HFFc6 (cell line): ENCODE data around the gene EPGN. TPM values are rescaled to one million over a fixed set of nuclear protein-coding genes. Genes with fewer than 3 reads are reported as not detected.

Source experiments
- DNase-seq: peaks from one replicate; pipeline ENCODE4 v3.0.0-alpha.2; 2018
- H3K27ac Mint-ChIP-seq: 2 replicates; pipeline ENCODE4 v1.8.0; 2020; ENCODE audit warnings: mild to moderate bottlenecking, mixed read lengths
- H3K27me3 Mint-ChIP-seq: 2 replicates; pipeline ENCODE4 v1.8.0; 2021; ENCODE audit warnings: mild to moderate bottlenecking, moderate library complexity, mixed read lengths; ENCODE audit not compliant: insufficient read depth
- H3K36me3 Mint-ChIP-seq: 2 replicates; pipeline ENCODE4 v1.8.0; 2021; ENCODE audit warnings: low read depth, mixed read lengths
- H3K4me1 Mint-ChIP-seq: 2 replicates; pipeline ENCODE4 v1.8.0; 2020; ENCODE audit warnings: low read depth, mixed read lengths
- H3K4me3 Mint-ChIP-seq: 2 replicates; pipeline ENCODE4 v1.8.0; 2020; ENCODE audit warnings: mild to moderate bottlenecking, moderate library complexity, mixed read lengths
- H3K9me3 Mint-ChIP-seq: 2 replicates; pipeline ENCODE4 v1.8.0; 2020; ENCODE audit warnings: mild to moderate bottlenecking, mixed read lengths
- total RNA-seq, 6 experiments: library from RNA; stranded (reverse); fragmentation: NEBNext Ultra II Directional; extraction: Animal tissue kit (Norgen Biotek cat#: 25700); gene quantifications; 2 replicates in 1 of 6; 3 replicates in 5 of 6; pipeline ENCODE4 v1.2.3, GENCODE V29; 2021
- TF ChIP-seq, protein P1 (sequence below): fragments of 200-600 bp; sonication (generic); IDR thresholded peaks from 2 replicates; pipeline ENCODE4 v1.5.0; 2021; ENCODE audit warnings: antibody characterized with exemption, mild to moderate bottlenecking

The EPGN gene
- total RNA-seq, 6 experiments from 2014 or later: 0.33 to 3.3 (median 0.71) TPM; not detected in 1

DNA sequence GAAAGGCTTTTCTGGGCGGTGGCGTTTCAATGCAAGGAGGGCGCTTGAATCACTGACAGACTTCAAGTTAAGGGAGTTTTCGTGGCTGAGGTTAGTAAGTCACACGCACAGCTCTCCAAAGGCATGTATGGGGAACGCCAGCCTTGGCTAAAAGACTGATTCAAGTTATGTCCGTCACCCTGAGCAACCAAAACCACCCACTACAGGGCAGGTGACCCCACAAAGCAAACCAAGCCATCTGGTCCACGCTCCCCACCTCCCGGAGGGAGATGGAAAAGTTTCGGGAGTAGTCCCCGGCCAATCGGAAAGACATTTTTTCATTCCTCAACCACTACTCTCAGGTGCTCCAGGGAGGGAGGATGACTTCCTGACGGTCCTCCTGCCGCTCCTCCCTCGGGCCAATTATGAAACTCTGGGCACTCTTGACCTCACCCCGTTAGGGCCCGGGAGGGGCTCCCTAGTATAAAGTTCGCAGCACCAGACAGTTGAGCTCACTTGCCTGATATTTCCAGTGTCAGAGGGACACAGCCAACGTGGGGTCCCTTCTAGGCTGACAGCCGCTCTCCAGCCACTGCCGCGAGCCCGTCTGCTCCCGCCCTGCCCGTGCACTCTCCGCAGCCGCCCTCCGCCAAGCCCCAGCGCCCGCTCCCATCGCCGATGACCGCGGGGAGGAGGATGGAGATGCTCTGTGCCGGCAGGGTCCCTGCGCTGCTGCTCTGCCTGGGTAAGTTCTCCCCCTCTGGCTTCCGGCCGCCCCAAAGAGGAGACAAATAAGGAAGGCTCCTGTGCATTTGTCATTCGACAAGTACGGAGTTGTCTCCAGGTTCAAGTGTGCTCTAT, 56.6 kb downstream of the EPGN start, which contains the start of gene EREG:
Gene EREG (plus strand): TSS at position 494 of the 840 bp plus-strand sequence. CDS start 164 bp downstream, at position 658.
- DNase-seq: peak; percentile 86
- H3K27me3 Mint-ChIP-seq: no peaks in the 10 kb centered on the region
- H3K4me3 Mint-ChIP-seq: peak within 1 kb of the TSS; percentile 97
- peaks cover 69% of the 10 kb centered on the region for H3K4me1 Mint-ChIP-seq
- peaks cover 11% of the 10 kb centered on the region for H3K36me3 Mint-ChIP-seq
- TF ChIP-seq, protein P1, sequence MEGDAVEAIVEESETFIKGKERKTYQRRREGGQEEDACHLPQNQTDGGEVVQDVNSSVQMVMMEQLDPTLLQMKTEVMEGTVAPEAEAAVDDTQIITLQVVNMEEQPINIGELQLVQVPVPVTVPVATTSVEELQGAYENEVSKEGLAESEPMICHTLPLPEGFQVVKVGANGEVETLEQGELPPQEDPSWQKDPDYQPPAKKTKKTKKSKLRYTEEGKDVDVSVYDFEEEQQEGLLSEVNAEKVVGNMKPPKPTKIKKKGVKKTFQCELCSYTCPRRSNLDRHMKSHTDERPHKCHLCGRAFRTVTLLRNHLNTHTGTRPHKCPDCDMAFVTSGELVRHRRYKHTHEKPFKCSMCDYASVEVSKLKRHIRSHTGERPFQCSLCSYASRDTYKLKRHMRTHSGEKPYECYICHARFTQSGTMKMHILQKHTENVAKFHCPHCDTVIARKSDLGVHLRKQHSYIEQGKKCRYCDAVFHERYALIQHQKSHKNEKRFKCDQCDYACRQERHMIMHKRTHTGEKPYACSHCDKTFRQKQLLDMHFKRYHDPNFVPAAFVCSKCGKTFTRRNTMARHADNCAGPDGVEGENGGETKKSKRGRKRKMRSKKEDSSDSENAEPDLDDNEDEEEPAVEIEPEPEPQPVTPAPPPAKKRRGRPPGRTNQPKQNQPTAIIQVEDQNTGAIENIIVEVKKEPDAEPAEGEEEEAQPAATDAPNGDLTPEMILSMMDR: peak; percentile 24; the same call in 1 of the 2 replicates
- H3K9me3 Mint-ChIP-seq: no peaks in the 10 kb centered on the region
- peak within 1 kb of the TSS; percentile 95 for H3K27ac Mint-ChIP-seq

DNA sequence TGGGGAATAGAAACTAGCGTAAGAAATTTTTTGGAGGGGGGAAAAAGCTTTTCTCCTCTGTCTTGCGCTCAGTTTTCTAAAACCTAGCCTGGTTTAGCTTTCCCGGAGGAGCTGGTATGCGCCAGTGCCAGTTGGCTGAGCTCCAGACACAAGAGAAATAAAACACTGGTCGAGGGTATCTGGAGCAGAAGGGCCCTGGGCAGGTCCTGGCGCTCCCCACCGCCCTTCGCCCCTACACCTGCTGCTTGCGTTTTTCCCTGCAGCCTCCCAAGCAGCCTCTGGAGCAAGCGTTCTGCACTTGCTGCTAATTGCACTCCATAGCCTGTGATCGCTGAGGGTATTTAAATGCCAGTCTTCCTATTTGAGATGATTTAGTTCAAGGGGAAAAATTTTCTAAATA, 57.5 kb downstream of the EPGN start:
- TF ChIP-seq, protein P1: no peak
- Mint-ChIP-seq H3K4me3 (peak overlapping the region; percentile 97), H3K27ac (peak overlapping the region; percentile 95), H3K4me1 (peaks cover 78% of the 10 kb centered on the region), H3K36me3 (peaks cover 11% of the 10 kb centered on the region), H3K27me3 (peaks cover 2% of the 10 kb centered on the region; the same call in 1 of the 2 replicates), H3K9me3 (no peaks in the 10 kb centered on the region)
- DNase-seq: peak; percentile 20

Other genes with a start within 250 kb of the EPGN start
- 1 to 10 TPM; 1.1 to 3.2 (median 1.9) TPM for gene CXCL2, start 209.3 kb upstream of the EPGN start, total RNA-seq
- 1 to 10 TPM; 5.2 to 9.0 (median 8.1) TPM for gene MTHFD2L, start 150.4 kb upstream of the EPGN start, total RNA-seq
- 10 to 100 TPM; 28.8 to 38.0 (median 32.7) TPM for gene EREG, start 56.7 kb downstream of the EPGN start, total RNA-seq
- under 1 TPM in 5 of 6 experiments, not detected in 1; 0.24 to 0.70 (median 0.45) TPM for gene AREG, start 136.7 kb downstream of the EPGN start, total RNA-seq